Activated B cell treated with CpG ODN at 0.5 μM for 24 hours (primary cell): ENCODE data around the gene NCKAP5. TPM values are rescaled to one million over a fixed set of nuclear protein-coding genes. Genes with fewer than 3 reads are reported as not detected.

Experiments used
- ATAC-seq: fragments of 200-7000 bp; cut with Tn5 transposase; one replicate; pipeline ENCODE4 v1.10.0; 2021; ENCODE audit warnings: low read depth, mild to moderate bottlenecking, moderate library complexity
- CTCF ChIA-PET: fragments of 350-600 bp; sonication (Branson Sonifier 250); formaldehyde crosslinking; loops from one replicate; lab custom pipeline; 2021; ENCODE audit warnings: antibody characterized with exemption; lab: Charles Lee
- POLR2A ChIA-PET: fragments of 350-600 bp; sonication (Branson Sonifier 250); formaldehyde crosslinking; loops from one replicate; lab custom pipeline; 2021; ENCODE audit warnings: antibody characterized with exemption; lab: Charles Lee
- DNase-seq: peaks from one replicate; pipeline ENCODE4 v3.0.0; 2022
- H3K27ac Mint-ChIP-seq: one replicate; pipeline ENCODE4 v1.8.0; 2020; ENCODE audit warnings: mixed read lengths
- H3K27me3 Mint-ChIP-seq: one replicate; pipeline ENCODE4 v1.8.0; 2021; ENCODE audit warnings: mixed read lengths
- H3K36me3 Mint-ChIP-seq: one replicate; pipeline ENCODE4 v1.8.0; 2021; ENCODE audit warnings: low read depth, mixed read lengths
- H3K4me1 Mint-ChIP-seq: one replicate; pipeline ENCODE4 v1.8.0; 2021; ENCODE audit warnings: mixed read lengths
- H3K4me3 Mint-ChIP-seq: one replicate; pipeline ENCODE4 v1.8.0; 2020; ENCODE audit warnings: mild to moderate bottlenecking, mixed read lengths
- H3K9me3 Mint-ChIP-seq: one replicate; pipeline ENCODE4 v1.8.0; 2020; ENCODE audit warnings: mixed read lengths
- CTCF ChIP-seq: fragments of 200-600 bp; IDR thresholded peaks from one replicate; pipeline ENCODE4 v1.8.0; 2022; ENCODE audit warnings: antibody characterized with exemption, mild to moderate bottlenecking
- intact Hi-C: fragments of 100-400 bp; cut with micrococcal nuclease; formaldehyde crosslinking; loops from one replicate; pipeline ENCODE4 v1.15.1; 2024
- total RNA-seq: library from RNA; stranded (reverse); gene quantifications from 2 replicates; pipeline ENCODE4 v1.2.3, GENCODE V29; 2022

Gene NCKAP5
- total RNA-seq, 1 donor from 2014 or later, result not detected

GRCh38 chr2:132969371-132969985, 598.8 kb downstream of the NCKAP5 start:
- no peak overlapping the region for H3K4me3 Mint-ChIP-seq
- DNase-seq, result no peak
- H3K27ac Mint-ChIP-seq, result no peak overlapping the region
- H3K27me3 Mint-ChIP-seq, result no peaks in the 10 kb centered on the region
- intact Hi-C loops, result no loop called here
- POLR2A ChIA-PET, result no interaction called here
- CTCF ChIA-PET, result no interaction called here
- H3K9me3 Mint-ChIP-seq, result no peaks in the 10 kb centered on the region
- TF ChIP-seq CTCF, result no peak
- H3K36me3 Mint-ChIP-seq, result no peaks in the 10 kb centered on the region
- no peaks in the 10 kb centered on the region for H3K4me1 Mint-ChIP-seq
- ATAC-seq, result no peak

DNA sequence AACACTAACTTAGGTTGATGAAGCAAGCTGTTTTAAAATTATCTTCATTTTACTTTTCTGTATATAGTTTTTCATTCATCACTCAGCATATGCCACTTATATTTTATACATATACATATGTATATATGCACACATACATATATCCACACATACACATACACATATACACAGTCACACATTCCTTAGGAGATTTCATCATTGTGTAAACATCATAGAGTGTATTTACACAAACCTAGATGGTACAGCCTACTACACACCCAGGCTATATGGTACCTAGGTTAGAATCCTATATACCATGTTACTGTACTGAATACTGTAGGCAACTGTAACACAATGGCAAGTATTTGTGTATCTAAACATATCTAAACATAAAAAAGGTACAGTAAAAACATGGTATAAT, 602.8 kb downstream of the NCKAP5 start:
- no peak for DNase-seq
- Mint-ChIP-seq H3K4me3 (no peak overlapping the region), H3K9me3 (peaks cover 2% of the 10 kb centered on the region), H3K27ac (no peak overlapping the region), H3K4me1 (no peaks in the 10 kb centered on the region), H3K27me3 (no peaks in the 10 kb centered on the region), H3K36me3 (no peaks in the 10 kb centered on the region)
- no peak for ATAC-seq
- ChIA-PET POLR2A (no interaction called here), CTCF (interaction anchor here (0.6 kb wide), 1 partner anchor 691 kb away, joined by 3 read pairs; no protein-coding TSS in a partner anchor)
- intact Hi-C loops, result no loop called here
- TF ChIP-seq CTCF, result no peak

- Mint-ChIP-seq H3K36me3 (no peaks in the 10 kb centered on the region), H3K27ac (no peak overlapping the region), H3K9me3 (peaks cover 2% of the 10 kb centered on the region), H3K4me3 (no peak overlapping the region), H3K4me1 (no peaks in the 10 kb centered on the region), H3K27me3 (no peaks in the 10 kb centered on the region)
- no peak for DNase-seq
- CTCF ChIA-PET, result no interaction called here
- no peak for ATAC-seq
- POLR2A ChIA-PET, result no interaction called here
- no peak for TF ChIP-seq CTCF
- intact Hi-C loops, result no loop called here
These were observed 605.1 kb downstream of the NCKAP5 start for GRCh38 chr2:132963161-132963560.

DNA sequence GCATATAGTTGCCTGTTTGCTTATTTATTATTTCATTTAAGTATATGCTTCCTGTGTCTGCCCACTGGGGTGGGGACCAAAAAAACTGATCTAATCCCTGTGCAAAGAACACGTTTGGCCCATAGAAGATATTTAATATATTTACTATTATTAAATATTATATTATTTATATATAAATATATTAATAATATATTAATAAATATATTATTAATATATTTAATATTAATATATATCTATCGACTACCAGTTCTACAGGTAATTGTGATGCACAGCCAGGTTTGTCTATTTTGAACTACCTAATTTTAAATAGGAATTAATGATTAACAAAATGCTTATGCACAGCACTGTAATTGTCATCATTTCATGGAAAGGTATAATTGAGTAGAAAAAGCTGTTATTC, 609.4 kb downstream of the NCKAP5 start:
- POLR2A ChIA-PET, result no interaction called here
- Mint-ChIP-seq H3K27ac (no peak overlapping the region), H3K9me3 (peaks cover 2% of the 10 kb centered on the region), H3K4me1 (peaks cover 2% of the 10 kb centered on the region), H3K4me3 (no peak overlapping the region), H3K27me3 (no peaks in the 10 kb centered on the region), H3K36me3 (no peaks in the 10 kb centered on the region)
- CTCF ChIA-PET, result no interaction called here
- TF ChIP-seq CTCF, result no peak
- DNase-seq, result no peak
- intact Hi-C loops, result no loop called here
- no peak for ATAC-seq

- no peaks in the 10 kb centered on the region for H3K9me3 Mint-ChIP-seq
- DNase-seq (no peak), ATAC-seq (no peak)
- CTCF ChIA-PET, result no interaction called here
- POLR2A ChIA-PET, result no interaction called here
- H3K36me3 Mint-ChIP-seq, result no peaks in the 10 kb centered on the region
- H3K27ac Mint-ChIP-seq, result no peak overlapping the region
- TF ChIP-seq CTCF, result no peak
- peaks cover 7% of the 10 kb centered on the region for H3K4me1 Mint-ChIP-seq
- no peaks in the 10 kb centered on the region for H3K27me3 Mint-ChIP-seq
- no peak overlapping the region for H3K4me3 Mint-ChIP-seq
- intact Hi-C loops, result no loop called here
These were observed 612.2 kb downstream of the NCKAP5 start for GRCh38 chr2:132955871-132956615.
